NCI-H128 (cell line): ENCODE results near the gene TEX9.
"Not testable (repeated sequence)": the region's sequence is repeated elsewhere in the genome, so short reads cannot be mapped to it uniquely, and the experiment has no call there.

Experiments used
- DNase-seq: peaks from one replicate; lab custom pipeline; 2025; ENCODE audit not compliant: unreplicated experiment; lab: John Stamatoyannopoulos, UW

TEX9 gene

DNA sequence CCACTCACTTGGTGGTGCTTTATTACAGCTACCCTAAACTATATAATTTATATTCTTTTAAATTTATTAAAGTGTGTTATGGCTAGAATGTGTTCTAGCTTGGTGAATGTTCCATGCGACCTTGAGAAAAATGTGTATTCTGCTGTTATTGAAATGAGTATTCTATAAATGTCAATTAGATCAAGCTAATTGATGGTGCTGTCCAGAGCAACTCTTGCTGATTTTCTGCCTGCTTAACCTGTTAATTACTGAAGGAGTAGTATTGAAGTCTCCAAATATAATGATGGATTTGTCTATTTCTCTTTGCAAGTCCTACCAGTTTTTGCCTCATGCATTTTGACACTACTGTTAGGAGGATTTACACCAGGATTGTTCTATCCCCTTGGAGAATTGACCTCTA is 3.2 kb upstream of the TEX9 start:
- no peak for DNase-seq

DNA sequence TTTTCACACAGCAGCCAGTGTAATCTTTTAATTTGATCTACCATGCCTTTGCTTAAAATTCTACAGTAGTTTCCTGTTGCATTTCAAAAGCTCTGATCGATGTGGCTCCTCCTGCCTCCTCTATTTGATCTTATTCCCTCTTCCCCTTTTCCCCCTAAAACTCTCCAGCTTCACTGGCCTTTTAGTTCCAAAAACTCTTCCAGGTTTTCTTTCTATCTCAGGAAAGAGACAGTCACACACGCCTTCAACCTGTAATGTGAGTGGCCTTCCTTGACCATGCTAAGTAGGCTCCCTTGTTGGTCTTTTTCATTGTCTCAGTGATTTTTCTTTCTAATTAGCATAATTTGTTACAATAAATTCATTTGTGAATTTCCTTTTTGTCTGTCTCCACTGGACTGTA is 985 bp downstream of the TEX9 start:
- DNase-seq = no peak

DNA sequence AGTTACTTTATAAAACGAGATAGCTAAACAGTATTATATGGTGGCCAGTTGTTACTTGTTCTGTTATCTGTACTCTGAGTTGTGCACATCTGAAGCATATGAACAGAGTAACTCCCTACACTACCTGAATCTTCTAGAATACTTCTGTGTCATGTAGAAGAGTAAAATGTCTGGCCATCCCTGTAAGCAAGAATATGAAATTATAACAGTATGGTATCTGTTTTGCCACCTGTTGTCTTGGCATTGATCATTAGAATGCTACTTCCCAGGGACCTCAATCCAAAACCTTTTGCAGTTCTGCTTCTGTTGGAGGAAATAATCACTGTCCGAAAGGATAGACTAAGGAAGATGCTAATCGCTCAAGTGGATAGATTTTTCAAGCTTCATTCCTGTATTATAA is 1.9 kb downstream of the TEX9 start:
- DNase-seq = no peak

DNA sequence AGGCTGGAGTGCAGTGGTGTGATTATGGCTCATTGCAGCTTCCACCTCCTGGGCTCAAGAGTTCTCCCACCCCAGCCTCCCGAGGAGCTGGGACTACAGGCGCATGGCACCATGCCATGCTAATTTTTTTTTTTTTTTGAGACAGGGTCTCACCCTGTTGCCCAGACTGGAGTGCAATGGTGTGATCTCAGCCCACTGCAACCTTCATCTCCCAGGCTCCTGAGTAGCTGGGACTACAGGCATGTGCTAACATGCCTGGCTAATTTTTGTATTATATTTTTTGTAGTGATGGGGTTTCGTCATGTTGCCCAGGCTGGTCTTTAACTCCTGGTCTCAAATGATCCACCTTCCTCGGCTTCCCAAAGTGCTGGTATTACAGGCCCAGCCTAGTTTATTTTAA is 4.0 kb downstream of the TEX9 start:
- DNase-seq = no peak

DNA sequence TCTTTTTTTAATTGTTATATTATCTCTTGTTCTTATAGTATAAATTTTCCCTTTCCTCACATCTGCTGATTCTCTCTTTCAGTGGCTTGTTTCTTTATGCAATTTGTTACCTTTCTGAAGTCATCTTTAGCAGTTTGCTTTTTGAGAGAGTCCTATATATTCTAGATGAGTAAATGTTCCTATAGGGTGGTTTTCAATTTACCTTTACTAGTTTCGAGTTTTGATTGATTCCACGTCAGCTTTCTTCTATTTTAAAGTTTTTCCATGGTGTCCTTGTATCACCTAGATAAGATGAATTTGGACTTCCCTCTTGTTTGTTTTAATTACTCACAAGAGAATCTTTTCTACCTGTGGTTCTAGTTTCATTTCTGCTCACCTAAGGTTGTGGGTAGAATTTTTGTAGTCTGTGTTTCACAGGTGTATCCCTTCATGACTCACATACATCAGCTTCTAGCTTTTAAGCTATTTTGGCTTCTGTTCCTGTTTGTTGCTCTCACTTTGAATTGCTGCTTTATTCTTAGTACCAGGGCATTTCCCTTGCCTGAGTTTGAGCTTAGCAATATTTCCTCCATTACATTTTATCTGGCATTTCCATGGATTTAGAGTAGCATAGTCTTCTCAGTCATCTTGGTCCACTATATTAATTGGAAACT is 6.4 kb downstream of the TEX9 start:
- no peak for DNase-seq

DNA sequence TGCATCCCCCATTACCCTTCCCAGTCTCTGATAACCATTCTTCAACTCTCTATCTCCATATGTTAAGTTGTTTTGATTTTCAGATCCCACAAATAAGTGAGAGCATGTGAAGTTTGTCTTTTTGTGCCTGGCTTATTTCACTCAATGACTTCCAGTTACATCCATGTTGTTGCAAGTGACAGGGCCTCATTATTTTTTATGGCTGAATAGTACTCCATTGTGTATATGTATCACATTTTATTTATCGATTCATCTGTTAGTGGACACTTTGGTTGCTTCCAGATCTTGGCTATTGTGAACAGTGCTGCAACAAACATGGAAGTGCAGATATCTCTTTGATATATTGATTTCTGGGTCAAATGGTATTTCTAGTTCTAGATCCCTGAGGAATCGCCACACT is 9.5 kb downstream of the TEX9 start:
- not testable (repeated sequence) for DNase-seq

DNA sequence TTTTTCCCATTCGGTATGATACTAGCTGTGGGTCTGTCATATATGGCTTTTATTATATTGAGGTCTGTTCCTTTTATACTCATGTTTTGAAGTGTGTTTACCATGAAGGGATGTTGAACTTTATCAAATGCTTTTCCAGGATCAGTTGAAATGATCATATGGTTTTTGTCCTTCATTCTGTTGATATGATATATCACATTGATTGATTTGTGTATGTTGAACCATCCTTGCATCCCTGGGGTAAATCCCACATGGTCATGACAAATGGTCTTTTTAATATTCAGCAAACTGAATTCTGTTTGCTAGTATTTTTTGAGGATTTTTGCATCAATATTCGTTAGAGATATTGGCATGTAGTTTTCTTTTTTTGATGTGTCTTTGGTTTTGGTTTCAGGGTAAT is 12.6 kb downstream of the TEX9 start:
- not testable (repeated sequence) for DNase-seq

DNA sequence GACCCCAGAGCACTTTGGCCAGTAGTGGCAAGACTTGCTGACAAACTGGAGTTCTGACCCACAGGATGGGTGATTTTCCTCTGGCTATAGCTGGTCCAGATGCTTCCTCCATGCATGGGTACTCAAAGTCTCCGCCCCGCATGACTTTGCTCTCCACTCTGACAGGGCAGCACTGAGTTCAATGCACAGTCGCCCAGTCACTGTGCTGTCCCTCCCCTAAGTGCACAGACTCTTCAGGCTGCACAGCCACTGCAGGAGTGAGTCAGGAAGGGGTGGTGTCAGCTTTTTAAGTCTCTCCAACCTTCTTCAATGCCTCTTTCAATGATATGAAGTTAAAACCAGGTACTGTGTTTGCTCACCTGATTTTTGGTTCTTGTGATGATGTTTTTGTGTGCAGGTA is 17.8 kb downstream of the TEX9 start:
- DNase-seq = no peak

DNA sequence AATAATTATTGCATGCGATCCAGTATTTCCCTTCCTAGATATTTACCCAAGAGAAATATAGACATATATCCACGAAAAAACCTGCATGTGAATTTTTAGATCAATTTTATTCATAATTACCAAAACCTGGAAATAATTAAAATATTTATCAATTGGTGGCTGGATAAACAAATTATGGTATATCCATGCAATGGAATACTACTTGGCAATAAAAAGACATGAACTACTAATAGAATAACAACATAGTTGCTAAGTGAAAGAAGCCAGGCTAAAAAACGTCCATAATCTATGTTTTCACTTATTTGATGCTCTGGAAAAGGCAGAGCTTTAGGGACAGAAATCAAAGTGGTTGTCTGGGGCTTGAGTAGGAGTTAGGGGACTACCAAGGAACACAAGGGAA is 20.7 kb downstream of the TEX9 start:
- DNase-seq = no peak

DNA sequence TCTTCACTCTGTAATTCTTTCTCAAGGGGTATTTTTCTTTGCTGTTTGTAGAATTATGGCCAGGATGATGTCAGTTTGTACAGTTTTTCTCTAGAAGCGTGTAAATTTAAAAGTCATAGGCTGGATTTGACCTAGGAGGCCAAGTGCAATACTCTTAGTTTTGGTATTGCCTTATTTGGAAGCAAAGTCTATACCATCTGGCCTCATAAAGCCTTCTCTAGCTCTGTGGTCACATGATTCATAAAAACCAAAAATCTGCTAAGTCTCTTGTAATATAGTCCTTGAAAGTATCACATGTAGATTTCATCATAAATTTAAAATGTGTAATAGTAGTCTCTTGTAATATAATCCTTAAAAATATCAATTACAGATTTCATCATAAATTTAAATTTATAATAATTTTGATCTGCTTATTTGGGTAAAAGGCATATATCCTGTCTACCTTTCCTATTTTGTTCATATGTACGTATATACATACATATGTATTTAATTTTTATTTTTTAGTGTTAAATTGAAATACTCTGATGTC is 25.6 kb downstream of the TEX9 start:
- no peak for DNase-seq

DNA sequence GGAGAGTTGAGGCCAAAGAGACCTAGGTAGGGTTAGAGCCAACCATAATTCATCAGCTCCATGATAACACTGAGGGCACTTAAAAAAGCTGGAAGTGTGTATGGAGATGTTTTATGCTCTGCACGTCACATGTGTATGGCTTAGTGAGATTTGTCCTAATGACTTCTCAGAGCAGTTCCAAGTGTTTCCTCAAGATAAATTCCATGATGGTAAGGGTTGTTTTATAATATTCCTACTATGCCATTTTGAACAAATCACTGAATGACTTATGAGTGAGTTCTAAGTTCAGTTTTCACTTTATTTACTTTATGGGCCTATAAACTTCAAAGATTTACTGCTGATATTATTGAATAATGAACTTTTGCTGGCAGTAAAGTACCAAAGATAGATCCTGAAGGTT is 28.1 kb downstream of the TEX9 start:
- no peak for DNase-seq

DNA sequence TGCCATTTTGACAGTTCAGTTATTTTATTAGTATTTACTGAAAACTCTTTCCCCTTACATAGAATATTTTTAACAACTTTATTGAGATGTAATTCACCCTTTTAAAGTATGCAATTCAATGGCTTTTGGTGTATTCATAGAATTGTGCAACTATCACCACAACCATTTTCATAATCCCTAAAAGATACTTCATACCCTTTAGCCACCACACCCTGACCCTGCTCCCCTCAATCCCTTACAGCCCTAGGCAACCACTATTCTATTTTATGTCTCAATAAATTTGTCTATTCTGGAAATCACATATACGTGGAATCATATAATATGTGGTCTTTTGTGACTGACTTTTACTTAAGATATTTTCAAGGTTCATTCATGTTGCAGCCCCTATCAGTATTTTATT is 29.7 kb downstream of the TEX9 start:
- DNase-seq = no peak

DNA sequence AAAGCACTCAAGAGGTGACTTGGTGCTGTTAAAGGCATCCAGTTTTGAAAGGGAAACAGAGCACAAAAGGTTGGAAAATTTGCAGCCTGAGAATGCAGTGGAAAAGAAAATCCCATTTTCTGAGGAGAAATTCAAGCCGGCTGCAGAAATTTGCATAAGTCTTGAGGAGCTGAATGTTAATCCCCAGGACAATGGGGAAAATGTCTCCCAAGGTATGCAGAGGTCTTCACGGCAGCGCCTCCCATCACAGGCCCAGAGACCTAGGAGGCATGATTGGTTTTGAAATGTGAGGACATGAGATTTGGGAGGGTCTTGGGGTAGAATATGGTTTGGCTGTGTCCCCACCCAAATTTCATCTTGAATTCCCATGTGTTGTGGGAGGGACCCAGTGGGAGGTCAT is 32.1 kb downstream of the TEX9 start:
- not testable (repeated sequence) for DNase-seq

DNA sequence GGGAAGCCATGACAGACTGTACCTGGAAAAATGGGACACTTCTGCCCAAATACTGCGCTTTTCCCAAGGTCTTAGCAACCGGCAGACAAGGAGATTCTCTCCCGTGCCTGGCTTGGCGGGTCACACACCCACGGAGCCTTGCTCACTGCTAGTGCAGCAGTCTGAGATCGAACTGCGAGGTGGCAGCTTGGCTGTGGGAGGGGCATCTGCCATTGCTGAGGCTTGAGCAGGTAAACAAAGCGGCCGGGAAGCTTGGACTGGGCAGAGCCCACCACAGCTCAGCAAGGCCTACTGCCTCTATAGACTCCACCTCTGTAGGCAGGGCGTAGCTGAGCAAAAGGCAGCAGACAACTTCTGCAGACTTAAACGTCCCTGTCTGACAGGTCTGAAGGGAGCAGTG is 34.0 kb downstream of the TEX9 start:
- not testable (repeated sequence) for DNase-seq

DNA sequence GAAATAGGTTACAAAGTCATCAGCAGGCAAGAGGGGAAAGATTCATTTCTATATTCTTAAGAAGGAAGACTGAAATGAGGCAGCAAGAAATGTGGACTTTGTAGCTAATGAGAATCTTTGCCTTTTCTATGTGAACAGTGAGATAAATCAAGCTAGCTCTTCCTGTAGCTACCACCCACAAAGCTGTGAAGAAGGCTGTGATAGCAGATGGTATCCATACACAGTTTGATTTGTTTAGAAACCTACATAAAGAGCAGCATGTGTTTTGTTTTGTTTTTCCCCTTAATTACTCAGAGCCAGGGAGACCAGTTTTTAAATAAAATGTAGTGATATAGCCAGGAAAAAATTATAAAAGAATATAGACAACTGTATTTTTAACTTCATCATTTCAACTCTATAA is 45.5 kb downstream of the TEX9 start:
- no peak for DNase-seq

DNA sequence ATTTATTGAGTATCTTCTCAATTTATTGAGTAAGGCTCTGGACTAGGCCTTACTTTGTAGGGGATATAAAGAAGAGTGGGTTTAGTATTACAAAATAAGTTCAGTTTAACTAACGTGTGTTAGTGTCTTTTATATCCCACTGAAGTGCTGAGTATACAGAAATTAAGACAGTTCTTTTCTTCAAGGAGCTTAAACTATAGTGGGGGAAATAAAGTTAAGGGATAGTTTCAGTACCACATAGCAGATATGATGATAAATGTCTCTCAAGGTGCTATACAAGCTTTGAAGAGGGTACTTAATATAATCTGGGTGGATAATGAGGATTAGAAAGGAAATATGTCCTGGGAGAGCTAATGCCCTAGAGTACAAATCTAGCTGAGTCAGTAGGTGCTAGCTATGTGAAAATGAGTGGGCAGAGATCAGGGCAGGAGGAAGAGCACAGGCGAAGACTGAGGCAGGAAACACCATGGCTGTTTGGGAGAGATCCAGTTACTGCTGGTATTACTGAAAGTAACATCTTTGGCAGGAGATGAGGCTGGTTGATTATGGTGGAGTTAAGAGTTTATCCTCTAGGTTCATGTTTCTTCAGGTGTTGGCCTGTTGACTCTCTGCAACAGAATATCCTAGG is 46.0 kb downstream of the TEX9 start:
- no peak for DNase-seq

DNA sequence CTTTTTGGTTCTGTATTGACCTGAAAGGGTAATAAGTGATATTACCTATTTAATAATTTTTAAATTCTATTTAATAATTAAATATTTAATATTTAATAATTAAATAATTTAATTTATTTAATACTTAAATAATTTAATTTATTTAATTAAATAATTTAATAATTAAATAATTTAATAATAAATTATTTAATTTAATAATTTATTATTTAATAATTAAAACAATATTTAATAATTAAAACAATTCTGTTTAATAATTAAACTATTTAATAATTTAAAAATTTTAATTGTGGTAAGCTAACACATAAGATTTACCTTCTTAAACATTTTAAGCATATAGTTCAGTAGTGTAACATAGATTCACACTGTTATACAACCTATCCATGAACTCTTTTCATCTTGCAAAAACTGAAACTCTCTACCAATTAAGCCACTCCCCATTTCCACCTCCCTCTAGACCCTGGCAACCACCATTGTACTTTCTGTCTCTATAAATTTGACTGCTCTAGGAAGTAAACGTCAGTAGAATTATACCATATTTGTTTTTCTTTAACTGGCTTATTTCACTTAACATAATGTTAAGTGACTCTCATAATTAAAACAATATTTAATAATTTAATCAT is 48.0 kb downstream of the TEX9 start:
- not testable (repeated sequence) for DNase-seq

DNA sequence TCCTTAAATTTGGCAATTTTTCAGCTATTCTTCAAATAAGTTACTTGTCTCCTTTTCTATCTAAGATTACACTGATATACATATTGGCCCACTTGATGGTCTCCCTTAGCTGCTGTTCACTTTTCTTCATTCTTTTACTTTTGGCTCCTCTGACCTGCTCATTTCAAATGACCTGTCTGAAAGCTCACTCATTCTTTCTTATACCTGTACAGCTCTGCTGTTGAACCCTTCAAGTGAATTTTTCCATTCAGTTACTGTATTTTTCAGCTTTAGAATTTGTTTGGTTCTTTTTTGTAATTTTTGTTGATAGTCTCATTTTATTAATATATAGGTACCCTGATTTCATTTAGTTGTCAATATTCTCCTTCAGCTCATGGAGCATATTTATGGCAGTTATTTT is 60.0 kb downstream of the TEX9 start:
- no peak for DNase-seq

DNA sequence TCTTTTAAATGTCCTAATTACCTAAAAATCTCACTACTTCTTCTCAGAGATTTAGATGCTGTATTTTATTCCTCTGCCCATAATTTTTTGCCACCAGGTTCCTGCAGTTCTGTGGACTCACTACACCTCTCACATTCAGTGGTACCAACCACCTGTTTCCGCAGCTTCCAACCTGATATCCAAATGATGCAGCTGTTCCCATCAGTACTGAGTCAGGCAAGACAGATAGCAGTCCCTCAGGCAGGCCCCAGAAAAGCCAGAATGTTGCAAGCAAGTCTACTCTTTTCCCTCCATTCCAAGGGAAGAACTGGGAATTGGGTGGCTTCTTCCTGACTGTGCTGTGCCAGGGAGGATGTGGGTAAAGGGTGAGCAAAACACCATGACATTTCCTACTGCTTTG is 60.8 kb downstream of the TEX9 start:
- no peak for DNase-seq

DNA sequence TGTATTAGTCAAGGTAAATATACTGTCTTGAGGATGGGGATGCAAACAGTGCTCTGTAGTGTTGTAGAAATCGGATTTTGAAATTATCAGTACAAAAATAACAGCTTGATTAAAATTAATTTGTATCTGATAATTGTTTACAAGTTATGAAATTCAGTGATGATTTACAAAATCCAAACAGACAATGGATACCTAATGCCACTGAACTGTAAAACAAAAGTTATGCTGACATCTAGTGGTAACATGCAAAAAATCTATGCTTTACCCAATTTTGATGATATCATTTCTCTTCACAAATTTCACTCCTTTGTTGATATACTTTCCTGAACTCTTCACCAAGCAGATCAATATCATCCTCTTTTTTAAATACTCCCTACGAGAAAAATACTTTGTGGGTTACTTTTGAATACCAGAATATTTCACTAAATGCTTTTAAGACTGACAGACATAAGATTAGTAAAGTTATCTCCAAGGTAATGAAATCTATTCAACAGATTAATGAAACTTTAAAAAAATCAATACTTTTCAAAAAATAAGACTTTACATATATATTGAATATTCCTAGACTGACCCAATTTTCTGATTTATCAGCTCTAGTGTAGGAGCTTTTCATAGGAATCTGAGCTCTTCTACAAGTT is 63.7 kb downstream of the TEX9 start:
- DNase-seq = no peak

DNA sequence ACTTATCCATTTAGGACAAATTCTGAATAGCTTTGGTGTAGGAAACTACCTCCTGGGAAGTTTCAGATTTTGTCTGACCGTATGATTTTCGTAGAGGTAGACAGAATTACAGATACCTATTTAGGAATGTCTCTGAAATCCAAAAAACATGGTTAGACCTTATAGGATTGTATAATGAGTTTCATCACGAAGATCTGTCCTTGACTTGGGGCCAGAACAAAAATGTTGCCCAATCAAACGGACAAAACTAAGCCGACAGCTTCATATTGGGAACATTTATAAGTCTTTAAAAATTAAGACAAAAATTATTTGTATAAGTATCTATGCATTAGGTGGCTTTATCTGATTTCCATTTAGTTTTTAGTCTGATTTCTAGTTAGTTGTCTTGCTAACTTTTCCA is 67.1 kb downstream of the TEX9 start:
- no peak for DNase-seq

DNA sequence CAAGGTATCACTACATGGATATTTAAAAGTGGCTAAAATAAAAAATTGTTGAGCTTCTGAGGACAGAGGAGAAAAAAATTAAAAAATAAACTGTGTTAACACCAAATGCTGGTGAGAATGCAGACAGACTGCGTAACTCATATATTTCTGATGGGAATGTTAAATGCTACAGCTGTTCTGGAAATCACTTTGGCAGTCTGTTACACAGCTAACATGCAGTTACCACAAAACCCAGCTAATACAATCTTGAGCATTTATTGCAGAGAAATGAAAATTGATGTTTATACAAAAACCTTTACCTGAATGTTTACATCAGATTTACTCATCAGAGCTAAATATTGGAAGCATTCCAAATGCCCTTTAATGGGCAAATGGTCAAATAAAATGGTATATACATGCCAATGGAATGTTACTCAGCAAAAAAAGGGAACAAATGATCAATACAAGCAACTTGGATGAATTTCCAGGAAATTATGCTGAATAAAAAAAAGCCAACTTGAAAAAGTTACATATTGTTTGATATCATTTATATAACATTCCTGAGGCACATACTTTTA is 75.1 kb downstream of the TEX9 start:
- no peak for DNase-seq
